Activated CD4-positive, CD25-positive, alpha-beta regulatory T cell treated with anti-CD3 and anti-CD28 coated beads, Interleukin-2, amount 50 U/mL, for 24 hours (primary cell): ENCODE measurements around the gene ASAH2B.
"Not testable (repeated sequence)": the region's sequence is repeated elsewhere in the genome, so short reads cannot be mapped to it uniquely, and the experiment has no call there.

ENCODE experiments used
- ATAC-seq, 2 donors: fragments of 150-1000 bp; cut with Tn5 transposase; one replicate each; pipeline ENCODE4 v1.10.0; 2021; ENCODE audit warnings: mild to moderate bottlenecking in 1 of 2, moderate library complexity in 1 of 2

The ASAH2B gene

DNA sequence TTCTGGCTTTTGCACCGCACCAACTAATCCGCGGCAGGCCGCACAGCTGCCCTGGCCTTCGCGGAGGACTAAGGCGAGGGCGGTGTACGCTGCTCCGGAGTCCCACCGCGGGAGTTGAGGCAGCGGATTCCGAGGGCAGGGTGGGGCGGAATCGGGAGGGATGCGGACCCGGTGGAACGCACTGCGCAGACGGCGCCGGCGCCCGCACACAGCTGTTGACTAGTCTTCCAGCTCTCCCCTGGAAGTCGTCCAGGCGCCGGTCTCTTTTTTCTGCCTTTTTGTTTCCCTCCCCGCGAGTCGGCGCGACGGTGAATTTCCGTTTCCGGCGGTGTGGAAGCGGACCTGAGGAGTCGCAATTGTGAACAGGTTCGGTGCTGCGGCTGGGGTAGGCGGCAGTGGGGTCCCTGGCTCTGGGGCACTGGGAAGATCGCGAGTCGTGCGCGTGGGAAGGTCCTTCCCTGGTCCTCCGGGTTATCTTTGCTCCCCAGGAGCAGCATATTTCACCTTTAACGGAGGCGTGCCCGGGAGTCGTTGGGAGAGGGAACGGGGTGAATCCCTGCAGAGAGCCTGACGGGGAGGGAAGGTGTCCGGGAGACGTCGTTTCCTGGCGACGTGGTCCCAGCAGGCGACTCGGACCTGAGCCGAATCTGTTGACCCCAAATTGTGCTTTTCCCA is at the start of gene ASAH2B:
TSS of gene ASAH2B (plus strand) at position 319 of the 675 bp plus-strand sequence. CDS start 5,195 bp downstream, outside the sequence.
- ATAC-seq: peak; percentile 77 to 87

- not testable (repeated sequence) for ATAC-seq
These were observed 41.9 kb upstream of the ASAH2B start for GRCh38 chr10:50697819-50698218.

DNA sequence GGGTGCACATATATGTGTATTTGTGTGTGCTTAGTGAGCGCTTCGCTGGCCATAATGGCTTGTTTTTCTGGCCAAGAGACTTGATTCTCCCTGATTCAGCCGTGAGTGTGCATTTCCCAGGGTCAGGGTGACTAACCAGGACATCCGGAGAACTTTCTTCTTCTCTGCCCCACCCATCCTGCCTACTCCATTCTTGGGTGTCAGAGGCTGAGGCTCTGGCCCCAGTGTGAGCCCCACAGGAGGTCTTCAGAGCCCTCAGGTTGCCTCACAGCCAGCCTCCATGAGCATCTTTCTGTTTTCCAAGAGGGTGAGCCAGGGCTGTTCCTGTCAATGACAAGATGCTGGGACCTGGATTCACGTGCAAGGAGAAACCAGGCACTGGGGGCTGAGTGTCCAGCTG is 37.8 kb upstream of the ASAH2B start:
- not testable (repeated sequence) for ATAC-seq

DNA sequence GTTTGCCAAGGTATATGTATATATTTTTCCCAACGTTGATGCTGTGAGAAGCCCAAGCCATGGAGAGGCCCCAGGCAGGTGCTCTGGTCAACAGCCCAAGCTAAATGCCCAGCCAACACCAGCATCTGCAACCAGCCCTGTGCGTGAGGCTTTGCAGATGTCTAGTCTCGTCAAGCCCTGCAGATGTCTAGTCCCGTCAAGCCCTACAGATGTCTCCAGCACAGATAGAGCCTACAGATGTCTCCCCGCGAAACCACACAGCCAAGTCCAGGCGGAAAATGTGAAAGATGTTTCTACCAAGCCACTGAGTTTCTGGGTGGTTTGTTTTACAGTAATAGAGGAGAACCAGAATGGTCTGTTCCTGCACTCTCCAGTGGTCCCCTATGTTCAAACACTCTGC is 36.7 kb upstream of the ASAH2B start:
- not testable (repeated sequence) for ATAC-seq

GRCh38 chr10:50704436-50705079 is 35.2 kb upstream of the ASAH2B start:
- not testable (repeated sequence) for ATAC-seq

GRCh38 chr10:50706006-50706405 is 33.7 kb upstream of the ASAH2B start:
- ATAC-seq: not testable (repeated sequence)

DNA sequence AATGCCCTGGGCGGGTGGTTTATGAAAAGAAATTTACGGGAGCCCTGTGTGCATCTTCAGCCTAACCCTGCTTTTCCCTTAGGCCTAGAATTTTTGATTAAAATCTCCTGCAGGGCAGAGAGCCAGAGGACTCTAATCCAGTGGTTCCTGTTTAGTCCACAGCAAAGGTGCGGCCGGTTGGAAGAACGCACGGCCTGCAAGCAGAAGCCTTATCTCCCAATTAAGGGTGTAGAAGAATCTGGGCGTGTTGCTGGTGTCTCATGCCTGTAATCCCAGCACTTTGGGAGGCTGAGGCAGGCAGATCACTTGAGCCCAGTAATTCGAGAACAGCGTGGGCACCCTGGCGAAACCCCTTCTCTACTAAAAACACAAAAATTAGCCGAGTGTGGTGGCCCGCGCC is 29.5 kb upstream of the ASAH2B start:
- not testable (repeated sequence) for ATAC-seq

GRCh38 chr10:50723812-50724211 is 15.9 kb upstream of the ASAH2B start:
- not testable (repeated sequence) for ATAC-seq

DNA sequence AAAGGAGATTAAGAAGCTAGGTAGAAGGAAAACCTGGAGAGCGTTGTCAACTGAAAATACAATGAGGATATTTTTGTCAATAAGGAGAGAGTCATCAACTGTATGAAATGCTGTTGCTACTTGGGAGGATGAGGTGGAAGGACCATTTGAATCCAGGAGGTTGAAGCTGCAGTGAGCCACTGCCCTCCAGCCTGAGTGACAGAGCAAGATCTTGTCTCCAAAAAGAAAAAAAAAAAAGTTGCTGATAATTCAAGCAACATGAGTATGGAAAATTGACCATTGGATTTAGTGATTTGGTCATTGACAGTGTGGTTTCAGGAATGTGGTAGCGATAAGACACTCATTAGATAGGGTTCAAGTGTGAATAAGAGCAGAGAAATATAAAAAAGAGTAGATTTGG is 11.6 kb upstream of the ASAH2B start:
- not testable (repeated sequence) for ATAC-seq

DNA sequence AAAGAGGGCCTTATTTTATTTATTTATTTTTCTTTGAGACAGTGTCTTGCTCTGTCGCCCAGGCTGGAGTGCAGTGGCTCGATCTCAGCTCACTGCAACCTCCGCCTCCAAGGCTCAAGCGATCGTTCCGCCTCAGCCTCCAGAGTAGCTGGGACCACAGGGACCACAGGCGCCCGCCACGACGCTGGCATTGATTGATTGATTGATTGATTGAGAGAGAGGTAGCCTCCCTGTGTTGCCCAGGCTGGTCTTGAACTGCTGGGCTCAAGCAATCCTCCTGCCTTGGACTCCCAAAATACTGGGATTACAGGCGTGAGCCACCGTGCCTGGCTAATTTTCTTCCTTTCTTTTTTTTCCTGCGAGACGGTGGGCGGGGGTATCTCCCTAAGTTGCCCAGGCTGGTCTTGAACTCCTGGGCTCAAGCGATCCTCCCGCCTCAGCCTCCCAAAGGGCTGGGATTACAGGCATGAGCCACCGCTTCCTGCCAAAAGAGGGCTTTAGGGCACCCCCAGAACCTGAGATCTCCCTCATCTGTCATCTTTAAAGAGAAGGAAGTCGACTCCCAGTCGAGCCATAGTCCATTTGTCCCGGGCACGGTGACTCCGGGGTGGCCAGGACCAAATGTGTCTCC is 634 bp upstream of the ASAH2B start:
- not testable (repeated sequence) for ATAC-seq

GRCh38 chr10:50740293-50740648 is 535 bp downstream of the ASAH2B start:
- ATAC-seq: peak; percentile 59 to 63

GRCh38 chr10:50742820-50743219 is 3.1 kb downstream of the ASAH2B start:
- ATAC-seq: not testable (repeated sequence)

- ATAC-seq: not testable (repeated sequence)
These were observed 27.2 kb downstream of the ASAH2B start for GRCh38 chr10:50766774-50767513.

DNA sequence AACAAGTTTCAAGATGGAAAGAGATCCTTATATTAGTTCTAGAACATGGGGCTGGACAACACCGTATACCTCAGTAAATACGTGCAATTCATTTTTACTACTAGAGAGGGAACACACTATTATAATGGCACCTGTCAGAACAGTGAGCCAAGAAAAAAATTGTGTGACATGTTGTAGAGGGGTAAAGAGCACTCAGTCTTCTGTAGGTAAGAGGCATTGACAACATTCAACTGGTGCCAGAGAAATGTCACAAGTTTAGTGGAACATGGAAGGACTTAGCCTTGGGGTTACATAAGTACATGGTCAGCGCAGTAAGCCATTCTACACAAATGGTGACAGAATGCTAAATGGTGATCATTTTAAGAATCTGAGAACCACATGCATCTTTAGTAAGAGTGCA is 32.3 kb downstream of the ASAH2B start:
- ATAC-seq: not testable (repeated sequence)

- ATAC-seq: not testable (repeated sequence)
These were observed 35.1 kb downstream of the ASAH2B start for GRCh38 chr10:50774868-50775267.

- not testable (repeated sequence) for ATAC-seq
These were observed 40.3 kb downstream of the ASAH2B start for GRCh38 chr10:50780036-50780435.

- not testable (repeated sequence) for ATAC-seq
These were observed 42.3 kb downstream of the ASAH2B start for GRCh38 chr10:50782017-50782416.

- ATAC-seq: not testable (repeated sequence)
These were observed 48.2 kb downstream of the ASAH2B start for GRCh38 chr10:50787962-50788361.

- no peak for ATAC-seq
These were observed 49.5 kb downstream of the ASAH2B start for GRCh38 chr10:50788951-50789945.

GRCh38 chr10:50794490-50794889 is 54.8 kb downstream of the ASAH2B start:
- no peak for ATAC-seq

DNA sequence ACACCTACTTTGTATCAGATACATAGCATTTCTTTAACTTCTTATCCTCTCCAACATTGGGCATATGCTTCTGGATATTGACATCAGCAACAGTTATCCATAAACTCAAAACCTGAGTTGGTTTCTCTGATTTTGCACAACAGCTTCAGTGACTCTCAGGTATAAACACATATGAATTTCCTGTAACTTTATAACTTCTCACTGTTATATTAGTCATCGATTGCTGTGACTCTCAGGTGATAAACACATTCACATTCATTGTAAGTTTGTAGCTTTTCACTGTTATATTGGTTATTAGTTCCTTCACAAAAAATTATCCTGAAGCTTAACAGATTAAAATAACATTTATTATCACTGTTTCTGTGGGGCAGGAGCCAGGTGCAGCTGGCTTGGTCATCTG is 57.0 kb downstream of the ASAH2B start:
- no peak for ATAC-seq

GRCh38 chr10:50798297-50798696 is 58.6 kb downstream of the ASAH2B start:
- ATAC-seq: no peak
